H9 (cell line): Measurements from ENCODE around the gene ENG. TPM values are rescaled to one million over a fixed set of nuclear protein-coding genes. Genes with fewer than 3 reads are reported as not detected.
A peak's percentile ranks its signal among the peaks of the same experiment; 100 is the strongest.

Experiments
- DNase-seq: peaks from one replicate; pipeline ENCODE4 v3.0.0-alpha.2; 2017
- H2AFZ ChIP-seq: one replicate; pipeline ENCODE4 v1.6.1; 2013; ENCODE audit warnings: mild to moderate bottlenecking, low read length, control low read depth, moderate library complexity
- H2AK5ac ChIP-seq: 2 replicates; pipeline ENCODE4 v1.6.1; 2013; ENCODE audit warnings: low read length, control low read depth, mixed read lengths; ENCODE audit not compliant: insufficient read length
- H2BK120ac ChIP-seq: one replicate; pipeline ENCODE4 v1.6.1; 2013; ENCODE audit warnings: low read depth, mild to moderate bottlenecking, low read length, control low read depth, inconsistent platforms; ENCODE audit not compliant: poor library complexity, severe bottlenecking
- H2BK12ac ChIP-seq: 2 replicates; pipeline ENCODE4 v1.6.1; 2013; ENCODE audit warnings: low read length, control low read depth, mixed read lengths, low read depth; ENCODE audit not compliant: insufficient read length
- H2BK15ac ChIP-seq: 2 replicates; pipeline ENCODE4 v1.6.1; 2013; ENCODE audit warnings: low read depth, low read length, control low read depth
- H2BK20ac ChIP-seq: one replicate; pipeline ENCODE4 v1.6.1; 2013; ENCODE audit warnings: low read depth, mild to moderate bottlenecking, low read length, control low read depth, inconsistent platforms; ENCODE audit not compliant: poor library complexity, severe bottlenecking
- H2BK5ac ChIP-seq: 2 replicates; pipeline ENCODE4 v1.6.1; 2013; ENCODE audit warnings: low read length, control low read depth, mixed read lengths; ENCODE audit not compliant: insufficient read length
- H3K14ac ChIP-seq: 2 replicates; pipeline ENCODE4 v1.6.1; 2013; ENCODE audit warnings: low read length, control low read depth; ENCODE audit not compliant: insufficient read depth
- H3K18ac ChIP-seq: 2 replicates; pipeline ENCODE4 v1.6.1; 2013; ENCODE audit warnings: low read depth, mild to moderate bottlenecking, mixed read lengths, low read length, control low read depth; ENCODE audit not compliant: insufficient read length
- H3K23ac ChIP-seq: 2 replicates; pipeline ENCODE4 v1.6.1; 2013; ENCODE audit warnings: low read length, control low read depth, mixed read lengths, low read depth; ENCODE audit not compliant: insufficient read length
- H3K23me2 ChIP-seq: 2 replicates; pipeline ENCODE4 v1.6.1; 2013; ENCODE audit warnings: low read depth, mild to moderate bottlenecking, mixed read lengths, low read length, control low read depth; ENCODE audit not compliant: insufficient read length, poor library complexity, severe bottlenecking
- H3K27ac ChIP-seq: 2 replicates; pipeline ENCODE4 v1.5.1; 2013; ENCODE audit warnings: low read length, control low read depth, mixed read lengths, low read depth; ENCODE audit not compliant: insufficient read length
- H3K27me3 ChIP-seq: 2 replicates; pipeline ENCODE4 v1.6.1; 2013; ENCODE audit warnings: low read length, control low read depth, inconsistent platforms; ENCODE audit not compliant: insufficient read depth
- H3K4ac ChIP-seq: 2 replicates; pipeline ENCODE4 v1.6.1; 2013; ENCODE audit warnings: low read depth, mild to moderate bottlenecking, control low read depth, inconsistent platforms, low read length, moderate library complexity
- H3K4me1 ChIP-seq: 2 replicates; pipeline ENCODE4 v1.6.1; 2013; ENCODE audit warnings: low read length, control low read depth, inconsistent platforms; ENCODE audit not compliant: insufficient read depth
- H3K4me2 ChIP-seq: 2 replicates; pipeline ENCODE4 v1.6.1; 2013; ENCODE audit warnings: low read length, control low read depth, mixed read lengths; ENCODE audit not compliant: insufficient read length, insufficient read depth
- H3K56ac ChIP-seq: 2 replicates; pipeline ENCODE4 v1.6.1; 2013; ENCODE audit warnings: low read depth, mild to moderate bottlenecking, mixed read lengths, low read length, control low read depth; ENCODE audit not compliant: insufficient read length
- H3K79me1 ChIP-seq: 2 replicates; pipeline ENCODE4 v1.6.1; 2013; ENCODE audit warnings: low read depth, mild to moderate bottlenecking, moderate library complexity, low read length, control low read depth, inconsistent platforms; ENCODE audit not compliant: insufficient read depth, poor library complexity, severe bottlenecking
- H3K79me2 ChIP-seq: 2 replicates; pipeline ENCODE4 v1.6.1; 2013; ENCODE audit warnings: low read length, control low read depth, inconsistent platforms; ENCODE audit not compliant: insufficient read depth
- H3K9ac ChIP-seq: 2 replicates; pipeline ENCODE4 v1.6.1; 2013; ENCODE audit warnings: low read length, control low read depth, mixed read lengths; ENCODE audit not compliant: insufficient read length; ENCODE audit errors: extremely low read depth
- H3K9me3 ChIP-seq: one replicate; pipeline ENCODE4 v1.6.1; 2013; ENCODE audit warnings: low read depth, low read length, inconsistent platforms; ENCODE audit not compliant: control insufficient read depth
- H3T11ph ChIP-seq: one replicate; pipeline ENCODE4 v1.6.1; 2013; ENCODE audit warnings: mild to moderate bottlenecking, low read length, control low read depth, inconsistent platforms
- H4K20me1 ChIP-seq: one replicate; pipeline ENCODE4 v1.6.1; 2013; ENCODE audit not compliant: control insufficient read depth, insufficient read length, insufficient read depth
- H4K5ac ChIP-seq: 2 replicates; pipeline ENCODE4 v1.6.1; 2013; ENCODE audit warnings: low read depth, mild to moderate bottlenecking, mixed read lengths, low read length, control low read depth; ENCODE audit not compliant: insufficient read length
- H4K8ac ChIP-seq: replicated peaks from 2 replicates; pipeline ENCODE4 v1.6.1; 2013; ENCODE audit warnings: low read length, control low read depth, mixed read lengths, low read depth; ENCODE audit not compliant: insufficient read length
- H4K91ac ChIP-seq: 2 replicates; pipeline ENCODE4 v1.6.1; 2013; ENCODE audit warnings: low read depth, mild to moderate bottlenecking, moderate library complexity, mixed read lengths, low read length, control low read depth; ENCODE audit not compliant: insufficient read length
- H3K27ac Mint-ChIP-seq, 3 experiments: 2 replicates in 2 of 3; 3 replicates in 1 of 3; pipeline ENCODE4 v1.8.0; 2020 to 2021; ENCODE audit warnings: mixed read lengths in 3 of 3, mild to moderate bottlenecking in 1 of 3, moderate library complexity in 1 of 3
- H3K27me3 Mint-ChIP-seq: 2 replicates; pipeline ENCODE4 v1.8.0; 2021; ENCODE audit warnings: low read depth, mild to moderate bottlenecking, moderate library complexity, mixed read lengths
- H3K36me3 Mint-ChIP-seq, 3 experiments: 2 replicates in 2 of 3; 3 replicates in 1 of 3; pipeline ENCODE4 v1.8.0; 2020 to 2021; ENCODE audit warnings: low read depth in 3 of 3, mixed read lengths in 3 of 3; ENCODE audit not compliant: insufficient read depth in 1 of 3
- H3K4me1 Mint-ChIP-seq, 2 experiments: 2 replicates each; pipeline ENCODE4 v1.8.0; 2020; ENCODE audit warnings: mixed read lengths in 2 of 2
- H3K4me3 Mint-ChIP-seq, 2 experiments: 2 replicates in 1 of 2; 3 replicates in 1 of 2; pipeline ENCODE4 v1.8.0; 2020 to 2021; ENCODE audit warnings: mild to moderate bottlenecking in 2 of 2, mixed read lengths in 2 of 2, moderate library complexity in 1 of 2
- H3K9me3 Mint-ChIP-seq, 2 experiments: 2 replicates in 1 of 2; 3 replicates in 1 of 2; pipeline ENCODE4 v1.8.0; 2020; ENCODE audit warnings: mild to moderate bottlenecking in 2 of 2, mixed read lengths in 2 of 2, moderate library complexity in 1 of 2
- WGBS: extraction: QIAGEN DNeasy Blood & Tissue Kit; methylation state at CpG from one replicate; pipeline ENCODE4 v1.1.7; 2013; ENCODE audit warnings: missing lambda C conversion rate, low lambda C conversion rate, mixed read lengths; ENCODE audit not compliant: insufficient read length; ENCODE audit errors: extremely low coverage; 5-methylcytosine and 5-hydroxymethylcytosine counted together
- total RNA-seq: library from RNA; stranded (reverse); gene quantifications from 2 replicates; pipeline ENCODE4 v1.2.1, GENCODE V29; 2021
- TF ChIP-seq, protein P1 (sequence below): fragments of 200-600 bp; sonication (generic); conservative IDR thresholded peaks from 3 replicates; pipeline ENCODE4 v1.8.0; 2021; ENCODE audit warnings: antibody characterized with exemption, mild to moderate bottlenecking

ENG gene
- total RNA-seq, 1 experiment from 2014 or later, result 2.1 TPM

DNA sequence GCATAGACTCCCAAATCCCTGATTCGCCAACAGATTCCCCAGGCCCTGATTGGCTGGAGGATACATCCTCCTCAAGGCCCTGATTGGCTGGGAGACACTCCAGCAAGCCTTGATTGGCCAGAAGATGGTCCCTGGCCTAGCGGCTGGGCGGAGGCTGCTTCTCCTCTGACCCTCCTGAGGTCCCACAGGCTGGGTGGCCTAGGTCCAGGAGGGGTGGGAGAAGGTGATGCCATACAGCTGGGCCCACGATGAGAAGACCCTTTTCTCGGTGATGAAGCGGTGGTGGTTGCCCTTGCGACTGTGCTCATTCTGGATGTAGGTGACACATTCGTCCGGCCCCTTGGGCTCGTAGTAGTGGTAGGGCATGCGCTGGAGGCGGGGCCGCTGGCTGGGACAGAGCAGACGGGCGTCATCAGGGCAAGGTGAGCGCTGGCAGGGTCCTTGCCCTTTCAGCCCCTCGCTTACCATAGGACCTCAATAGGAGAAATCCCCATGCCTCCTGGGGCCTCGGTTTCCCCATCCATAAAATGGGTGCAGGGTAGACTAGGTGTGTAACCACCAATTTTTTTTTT is 32.0 kb upstream of the ENG start:
- Histone ChIP-seq H3K18ac (no peak overlapping the region), H4K5ac (no peak overlapping the region), H3K23ac (no peak overlapping the region), H4K8ac (no peak overlapping the region), H3K4ac (no peak overlapping the region), H2AK5ac (no peak overlapping the region), H3K9ac (no peak overlapping the region), H3K23me2 (no peaks in the 10 kb centered on the region), H3K79me2 (no peaks in the 10 kb centered on the region), H2BK20ac (no peak overlapping the region), H2BK5ac (no peak overlapping the region), H2BK15ac (no peak overlapping the region), H2BK12ac (no peak overlapping the region), H3K56ac (no peak overlapping the region), H3T11ph (no peak overlapping the region), H4K91ac (no peak overlapping the region), H2AFZ (no peak overlapping the region), H3K27me3 (no peaks in the 10 kb centered on the region), H3K9me3 (no peaks in the 10 kb centered on the region), H3K14ac (no peak overlapping the region), H2BK120ac (no peak overlapping the region), H3K27ac (no peak overlapping the region), H3K4me1 (no peaks in the 10 kb centered on the region), H3K4me2 (no peak overlapping the region), H4K20me1 (no peaks in the 10 kb centered on the region), H3K79me1 (no peaks in the 10 kb centered on the region)
- peaks cover 6 to 20% of the 10 kb centered on the region in 2 experiments; a peak in 3 of 4 replicates for H3K4me1 Mint-ChIP-seq
- no peak for DNase-seq
- no peaks in the 10 kb centered on the region; a peak in 1 of 5 replicates for H3K9me3 Mint-ChIP-seq
- H3K27ac Mint-ChIP-seq, result peak overlapping the region in 1 of 3 experiments; percentile 40; a peak in 3 of 7 replicates
- no peak overlapping the region for H3K4me3 Mint-ChIP-seq
- H3K27me3 Mint-ChIP-seq, result no peaks in the 10 kb centered on the region; the same call in 1 of the 2 replicates
- H3K36me3 Mint-ChIP-seq, result peaks cover 7 to 42% (median 39%) of the 10 kb centered on the region in 3 experiments; a peak in 6 of 7 replicates
- TF ChIP-seq, protein P1, sequence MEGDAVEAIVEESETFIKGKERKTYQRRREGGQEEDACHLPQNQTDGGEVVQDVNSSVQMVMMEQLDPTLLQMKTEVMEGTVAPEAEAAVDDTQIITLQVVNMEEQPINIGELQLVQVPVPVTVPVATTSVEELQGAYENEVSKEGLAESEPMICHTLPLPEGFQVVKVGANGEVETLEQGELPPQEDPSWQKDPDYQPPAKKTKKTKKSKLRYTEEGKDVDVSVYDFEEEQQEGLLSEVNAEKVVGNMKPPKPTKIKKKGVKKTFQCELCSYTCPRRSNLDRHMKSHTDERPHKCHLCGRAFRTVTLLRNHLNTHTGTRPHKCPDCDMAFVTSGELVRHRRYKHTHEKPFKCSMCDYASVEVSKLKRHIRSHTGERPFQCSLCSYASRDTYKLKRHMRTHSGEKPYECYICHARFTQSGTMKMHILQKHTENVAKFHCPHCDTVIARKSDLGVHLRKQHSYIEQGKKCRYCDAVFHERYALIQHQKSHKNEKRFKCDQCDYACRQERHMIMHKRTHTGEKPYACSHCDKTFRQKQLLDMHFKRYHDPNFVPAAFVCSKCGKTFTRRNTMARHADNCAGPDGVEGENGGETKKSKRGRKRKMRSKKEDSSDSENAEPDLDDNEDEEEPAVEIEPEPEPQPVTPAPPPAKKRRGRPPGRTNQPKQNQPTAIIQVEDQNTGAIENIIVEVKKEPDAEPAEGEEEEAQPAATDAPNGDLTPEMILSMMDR, result no peak
- no CpG with 5 or more reads among the region's 18 CpGs for WGBS
